Right ventricle myocardium inferior (tissue), 1 donor: Measurements from ENCODE around the gene ADGRG2. TPM values are rescaled to one million over a fixed set of nuclear protein-coding genes. Genes with fewer than 3 reads are reported as not detected.

Source experiments
- total RNA-seq: library from RNA; stranded (reverse); fragmentation: NEBNext Ultra II Directional; extraction: Animal tissue kit (Norgen Biotek cat#: 25700); gene quantifications from one replicate; pipeline ENCODE4 v1.2.1, GENCODE V29; 2021
- donor health status: DM: no; HTN: yes; CAD: no; lungs with severe emphysema.

ADGRG2 gene
- total RNA-seq, 1 donor from 2014 or later = 0.62 TPM

Other genes starting within 250 kb of the ADGRG2 start
- 46.3 TPM for gene PHKA2, start 138.4 kb downstream of the ADGRG2 start, total RNA-seq
- 1,288 TPM for gene PDHA1, start 221.5 kb upstream of the ADGRG2 start, total RNA-seq